Breast epithelium (tissue), 3 donors: ENCODE data around the gene ELMO1.

Experiments
- CTCF ChIP-seq, 3 donors: fragments of 450-650 bp; IDR thresholded peaks; one replicate each; pipeline ENCODE4 v1.5.1; 2016 to 2017; ENCODE audit warnings: antibody characterized with exemption in 3 of 3, mild to moderate bottlenecking in 3 of 3, moderate library complexity in 3 of 3
- POLR2A ChIP-seq: fragments of 450-650 bp; IDR thresholded peaks from one replicate; pipeline ENCODE4 v1.6.1; 2016; ENCODE audit warnings: antibody characterized with exemption, mild to moderate bottlenecking, moderate library complexity
- POLR2AphosphoS5 ChIP-seq, 3 donors: sonication (generic); formaldehyde crosslinking; IDR thresholded peaks; one replicate each; pipeline ENCODE4 v1.6.1; 2017; ENCODE audit warnings: antibody characterized with exemption in 3 of 3

DNA sequence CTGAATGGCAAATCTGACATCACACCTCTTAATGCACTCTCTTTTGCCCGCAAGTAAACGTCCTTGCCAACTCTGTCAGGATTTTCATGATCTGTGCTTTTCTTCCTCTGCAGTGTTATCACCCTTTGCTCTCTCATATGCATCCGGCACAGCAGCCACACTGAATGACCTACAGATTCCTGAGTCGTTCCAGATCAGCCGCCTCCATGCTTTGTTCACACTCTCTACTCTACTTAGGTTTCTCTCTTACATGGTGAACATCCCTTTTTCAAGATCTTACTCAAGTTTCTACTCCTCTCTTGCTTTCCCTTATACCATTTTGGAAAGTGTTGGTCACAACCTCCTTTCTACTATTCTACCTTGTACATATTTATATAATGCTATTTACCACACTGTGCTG, 596.6 kb downstream of the ELMO1 start:
- no peak for TF ChIP-seq CTCF (IDR thresholded peaks at IDR 0.05)
- TF ChIP-seq POLR2AphosphoS5 (IDR thresholded peaks at IDR 0.05), result no peak
- no peak for TF ChIP-seq POLR2A
